H1 (cell line): ENCODE data around the gene CARD14. TPM values are rescaled to one million over a fixed set of nuclear protein-coding genes. Genes with fewer than 3 reads are reported as not detected.

ENCODE experiments used
- CTCF ChIA-PET: fragments of 300-600 bp; sonication (Branson Sonifier 250); formaldehyde crosslinking; loops from one replicate; lab custom pipeline; 2021; ENCODE audit not compliant: partially characterized antibody; lab: Charles Lee
- POLR2A ChIA-PET: fragments of 300-600 bp; sonication (Branson Sonifier 250); formaldehyde crosslinking; loops from one replicate; lab custom pipeline; 2021; ENCODE audit warnings: inconsistent platforms; ENCODE audit not compliant: partially characterized antibody; lab: Charles Lee
- DNase-seq, 2 experiments: peaks; one replicate each; pipeline versions ENCODE4 v3.0.0 to v3.0.0-alpha.2; 2010 to 2022; ENCODE audit warnings: low spot score in 2 of 2, low read depth in 1 of 2, mixed read lengths in 1 of 2
- FAIRE-seq: peaks from 2 replicates; lab custom pipeline; 2011; peaks lifted over from hg19 to GRCh38; lab: Jason Lieb, UNC
- H2AFZ ChIP-seq: 2 replicates; pipeline ENCODE4 v1.8.1; 2012; ENCODE audit warnings: low read length, inconsistent platforms
- H2AK5ac ChIP-seq: 2 replicates; pipeline ENCODE4 v1.6.1; 2013; ENCODE audit warnings: low read depth, low read length
- H2BK120ac ChIP-seq: replicated peaks from 2 replicates; pipeline ENCODE3; 2013; ENCODE audit warnings: low read depth, low read length, inconsistent platforms
- H2BK12ac ChIP-seq: 2 replicates; pipeline ENCODE4 v1.6.1; 2013; ENCODE audit warnings: low read depth, low read length
- H2BK15ac ChIP-seq: 2 replicates; pipeline ENCODE4 v1.6.1; 2013; ENCODE audit warnings: low read length
- H2BK20ac ChIP-seq: 2 replicates; pipeline ENCODE4 v1.6.1; 2013; ENCODE audit warnings: low read length
- H2BK5ac ChIP-seq: 2 replicates; pipeline ENCODE4 v1.6.1; 2013; ENCODE audit warnings: low read depth, low read length
- H3K14ac ChIP-seq: 2 replicates; pipeline ENCODE4 v1.6.1; 2013; ENCODE audit warnings: inconsistent platforms; ENCODE audit not compliant: insufficient read length
- H3K18ac ChIP-seq: 2 replicates; pipeline ENCODE4 v1.6.1; 2013; ENCODE audit warnings: low read length; ENCODE audit errors: extremely low read depth
- H3K23ac ChIP-seq: 2 replicates; pipeline ENCODE4 v1.6.1; 2013; ENCODE audit warnings: inconsistent platforms; ENCODE audit not compliant: insufficient read length
- H3K23me2 ChIP-seq: 2 replicates; pipeline ENCODE4 v1.6.1; 2013; ENCODE audit warnings: low read depth, low read length
- H3K27ac ChIP-seq: 2 replicates; pipeline ENCODE4 v1.6.1; 2011; ENCODE audit warnings: low read depth, low read length, inconsistent platforms
- H3K27me3 ChIP-seq, 4 experiments: replicated peaks in 1 of 4; 1 replicate in 1 of 4; 2 replicates in 3 of 4; pipeline versions ENCODE4 v1.6.1 to v1.8.1; 2011 to 2013; ENCODE audit warnings: low read length in 3 of 4, mild to moderate bottlenecking in 3 of 4, inconsistent platforms in 2 of 4, mixed read lengths in 2 of 4, moderate library complexity in 1 of 4; ENCODE audit not compliant: control insufficient read depth in 3 of 4, insufficient read depth in 3 of 4; ENCODE audit errors: extremely low read depth in 1 of 4
- H3K36me3 ChIP-seq, 4 experiments: 2 replicates each; pipeline versions ENCODE4 v1.6.1 to v1.8.1; 2011 to 2013; ENCODE audit warnings: mild to moderate bottlenecking in 4 of 4, low read length in 3 of 4, moderate library complexity in 2 of 4, control low read depth in 1 of 4, inconsistent platforms in 1 of 4; ENCODE audit not compliant: insufficient read depth in 4 of 4, control insufficient read depth in 2 of 4
- H3K4ac ChIP-seq: replicated peaks from 2 replicates; pipeline ENCODE3; 2013; ENCODE audit warnings: low read length, low read depth, mixed read lengths, inconsistent platforms; ENCODE audit not compliant: insufficient read length
- H3K4me1 ChIP-seq, 4 experiments: replicated peaks in 1 of 4; 1 replicate in 1 of 4; 2 replicates in 3 of 4; pipeline versions ENCODE4 v1.6.1 to v1.8.1; 2011 to 2013; ENCODE audit warnings: low read length in 3 of 4, inconsistent platforms in 2 of 4, mixed read lengths in 1 of 4; ENCODE audit not compliant: insufficient read depth in 4 of 4, control insufficient read depth in 3 of 4
- H3K4me2 ChIP-seq, 2 experiments: 2 replicates each; pipeline versions ENCODE4 v1.6.1 to v1.8.1; 2011 to 2013; ENCODE audit warnings: low read depth in 2 of 2, low read length in 2 of 2, control low read depth in 1 of 2, inconsistent platforms in 1 of 2, mild to moderate bottlenecking in 1 of 2; ENCODE audit not compliant: insufficient read depth in 1 of 2
- H3K4me3 ChIP-seq, 4 experiments: fragments of 200-600, 300-600 bp in 1 of 4; sonication (generic), shearing (Covaris generic), sonication (Bioruptor Twin) in 1 of 4; 2 replicates each; pipeline versions ENCODE4 v1.5.1 to v1.8.1; 2011 to 2016; ENCODE audit warnings: low read length in 4 of 4, low read depth in 3 of 4, control low read depth in 2 of 4, inconsistent platforms in 2 of 4, mild to moderate bottlenecking in 2 of 4, mixed read lengths in 1 of 4, moderate library complexity in 1 of 4; ENCODE audit not compliant: insufficient read depth in 2 of 4; ENCODE audit errors: extremely low read depth in 1 of 4
- H3K56ac ChIP-seq: replicated peaks from 2 replicates; pipeline ENCODE3; 2013; ENCODE audit warnings: low read depth, mild to moderate bottlenecking, mixed read lengths, low read length, inconsistent platforms; ENCODE audit not compliant: insufficient read length
- H3K79me1 ChIP-seq: 2 replicates; pipeline ENCODE4 v1.6.1; 2013; ENCODE audit warnings: low read depth, low read length, control low read depth
- H3K79me2 ChIP-seq, 2 experiments: 2 replicates each; pipeline versions ENCODE4 v1.6.1 to v1.8.1; 2012 to 2013; ENCODE audit warnings: low read length in 2 of 2, mild to moderate bottlenecking in 2 of 2, inconsistent platforms in 1 of 2; ENCODE audit not compliant: insufficient read depth in 2 of 2, control insufficient read depth in 1 of 2
- H3K9ac ChIP-seq, 4 experiments: replicated peaks in 1 of 4; 1 replicate in 1 of 4; 2 replicates in 3 of 4; pipeline versions ENCODE4 v1.6.1 to v1.8.1; 2011 to 2013; ENCODE audit warnings: low read depth in 3 of 4, low read length in 3 of 4, control low read depth in 2 of 4, mild to moderate bottlenecking in 2 of 4, moderate library complexity in 2 of 4, inconsistent platforms in 1 of 4; ENCODE audit errors: extremely low read depth in 1 of 4
- H3K9me3 ChIP-seq, 2 experiments: 2 replicates each; pipeline versions ENCODE4 v1.6.1 to v1.8.1; 2012 to 2013; ENCODE audit warnings: mild to moderate bottlenecking in 2 of 2, moderate library complexity in 2 of 2, control low read depth in 1 of 2, inconsistent platforms in 1 of 2, low read depth in 1 of 2, low read length in 1 of 2, mixed read lengths in 1 of 2; ENCODE audit not compliant: insufficient read depth in 2 of 2
- H4K20me1 ChIP-seq, 2 experiments: replicated peaks in 1 of 2; 2 replicates each; pipeline versions ENCODE3 to v1.8.1; 2011 to 2013; ENCODE audit warnings: inconsistent platforms in 2 of 2, low read length in 2 of 2, mild to moderate bottlenecking in 1 of 2; ENCODE audit not compliant: insufficient read depth in 2 of 2, control insufficient read depth in 1 of 2
- H4K5ac ChIP-seq: 2 replicates; pipeline ENCODE4 v1.6.1; 2013; ENCODE audit warnings: low read length, low read depth, mixed read lengths, inconsistent platforms; ENCODE audit not compliant: insufficient read length
- H4K8ac ChIP-seq: 2 replicates; pipeline ENCODE4 v1.8.0; 2013; ENCODE audit warnings: mild to moderate bottlenecking, moderate library complexity, low read length, inconsistent platforms; ENCODE audit not compliant: insufficient read depth; ENCODE audit errors: extremely low read depth
- H4K91ac ChIP-seq: replicated peaks from 2 replicates; pipeline ENCODE3; 2013; ENCODE audit warnings: low read length, mixed read lengths, inconsistent platforms; ENCODE audit not compliant: insufficient read length
- BACH1 ChIP-seq: IDR thresholded peaks from 2 replicates; pipeline ENCODE4 v1.6.1; 2012; ENCODE audit warnings: low read length, improper control_type of control experiment
- KDM5A ChIP-seq: fragments of 200-600 bp; IDR thresholded peaks from 2 replicates; pipeline ENCODE4 v1.7.1; 2012; ENCODE audit warnings: mild to moderate bottlenecking, low read length, inconsistent platforms, mixed read lengths
- MAFK ChIP-seq: IDR thresholded peaks from 2 replicates; pipeline ENCODE4 v1.6.1; 2012; ENCODE audit warnings: low read depth, mild to moderate bottlenecking, improper control_type of control experiment, low read length
- POLR2AphosphoS5 ChIP-seq: IDR thresholded peaks from 2 replicates; pipeline ENCODE4 v1.6.1; 2011; ENCODE audit warnings: low read depth, low read length
- WGBS, 2 experiments: shearing (Covaris generic) in 1 of 2; methylation state at CpG; one replicate each; pipeline versions ENCODE4 v1.1.6 to v1.1.7; 2013 to 2015; ENCODE audit warnings: low lambda C conversion rate in 2 of 2, mixed read lengths in 2 of 2, inconsistent platforms in 1 of 2, low coverage in 1 of 2, missing lambda C conversion rate in 1 of 2; ENCODE audit not compliant: insufficient replicate concordance in 2 of 2, insufficient coverage in 1 of 2, insufficient read length in 1 of 2; ENCODE audit errors: extremely low coverage in 1 of 2, missing lambda C conversion rate in 1 of 2; 5-methylcytosine and 5-hydroxymethylcytosine counted together
- polyA plus RNA-seq, 7 experiments: library from polyadenylated mRNA; depleted of rRNA in 3 of 7; stranded (reverse) in 5 of 7; unstranded in 2 of 7; fragments of >200 nt in 5 of 7; fragments of 200-250 nt in 2 of 7; gene quantifications; 1 replicate in 5 of 7; 2 replicates in 1 of 7; 4 replicates in 1 of 7; pipeline versions ENCODE4 v1.2.1 to v1.2.3, GENCODE V29; 2011 to 2013; ENCODE audit warnings: missing spikeins in 2 of 7, mixed read lengths in 2 of 7
- total RNA-seq: library from RNA; stranded (reverse); fragmentation: NEBNext Ultra II Directional; extraction: Animal tissue kit (Norgen Biotek cat#: 25700); gene quantifications from 2 replicates; pipeline ENCODE4 v1.2.1, GENCODE V29; 2021

The CARD14 gene
- total and polyA plus RNA-seq, 2 of the 8 experiments (the other 6 are each of a cell fraction or from before 2014, with no cell fraction given): 0.08 TPM; not detected in 1

- Histone ChIP-seq H3K4me1 (peaks cover 0 to 6% (median 5%) of the 10 kb centered on the region in 4 experiments; a peak in 4 of 7 replicates), H3K14ac (no peak overlapping the region), H2BK20ac (no peak overlapping the region), H3K23ac (no peak overlapping the region), H3K9ac (no peak overlapping the region; a peak in 1 of 7 replicates), H2AFZ (no peak overlapping the region), H3K27me3 (no peaks in the 10 kb centered on the region; a peak in 1 of 7 replicates), H4K5ac (no peak overlapping the region), H3K27ac (no peak overlapping the region), H3K18ac (no peak overlapping the region), H4K20me1 (peaks cover 0 to 13% of the 10 kb centered on the region in 2 experiments), H3K36me3 (peaks cover 0 to 4% (median 0%) of the 10 kb centered on the region in 4 experiments; a peak in 2 of 8 replicates), H3K4me2 (no peak overlapping the region; a peak in 1 of 4 replicates), H2AK5ac (no peak overlapping the region), H4K8ac (no peak overlapping the region), H3K4me3 (no peak overlapping the region), H3K56ac (no peak overlapping the region), H2BK12ac (no peak overlapping the region), H2BK15ac (no peak overlapping the region), H4K91ac (no peak overlapping the region), H3K79me1 (peaks cover 6% of the 10 kb centered on the region), H2BK120ac (no peak overlapping the region), H2BK5ac (no peak overlapping the region), H3K4ac (no peak overlapping the region), H3K79me2 (no peaks in the 10 kb centered on the region), H3K9me3 (no peaks in the 10 kb centered on the region), H3K23me2 (peaks cover 6% of the 10 kb centered on the region; the same call in 1 of the 2 replicates)
- ChIA-PET CTCF (interaction anchor here (0.6 to 2.5 kb wide), 3 partner anchors 22 to 143 kb away, joined by 3 to 11 read pairs (median 7); no protein-coding TSS in a partner anchor), POLR2A (interaction anchor here (0.6 to 1.0 kb wide), 3 partner anchors 19 to 45 kb away, joined by 3 to 4 read pairs (median 4); no protein-coding TSS in a partner anchor)
- TF ChIP-seq BACH1 (no peak), KDM5A (no peak), POLR2AphosphoS5 (no peak), MAFK (no peak)
- no peak for FAIRE-seq
- 88% methylated on average over 7 of the region's 7 CpGs; no CpG with 5 or more reads in 1 of the 2 experiments for WGBS, 2 experiments
- DNase-seq: no peak
These were observed 48.6 kb downstream of the CARD14 start for GRCh38 chr17:80218391-80218790.
